Activated CD8-positive, alpha-beta memory T cell treated with anti-CD3 and anti-CD28 coated beads, Interleukin-2, amount 10 ng/mL, durations not matched to agents 7 days and 5 days (primary cell): ENCODE measurements around the gene PPP5C. TPM values are rescaled to one million over a fixed set of nuclear protein-coding genes. Genes with fewer than 3 reads are reported as not detected.
"Not testable (repeated sequence)": the region's sequence is repeated elsewhere in the genome, so short reads cannot be mapped to it uniquely, and the experiment has no call there.

Experiments
- ATAC-seq: fragments of 150-1000 bp; cut with Tn5 transposase; one replicate; pipeline ENCODE4 v1.10.0; 2021; ENCODE audit warnings: moderate library complexity
- CTCF ChIA-PET: fragments of 350-600 bp; sonication (Branson Sonifier 250); formaldehyde crosslinking; loops from one replicate; lab custom pipeline; 2021; ENCODE audit warnings: antibody characterized with exemption; lab: Charles Lee
- DNase-seq: peaks from one replicate; pipeline ENCODE4 v3.0.0-alpha.2; 2020
- H3K27ac Mint-ChIP-seq: one replicate; pipeline ENCODE4 v1.8.0; 2021; ENCODE audit warnings: mild to moderate bottlenecking, mixed read lengths
- H3K27me3 Mint-ChIP-seq: one replicate; pipeline ENCODE4 v1.8.0; 2021; ENCODE audit warnings: mixed read lengths
- H3K36me3 Mint-ChIP-seq: one replicate; pipeline ENCODE4 v1.8.0; 2021; ENCODE audit warnings: mild to moderate bottlenecking, mixed read lengths
- H3K4me1 Mint-ChIP-seq: one replicate; pipeline ENCODE4 v1.8.0; 2021; ENCODE audit warnings: mixed read lengths
- H3K4me3 Mint-ChIP-seq: one replicate; pipeline ENCODE4 v1.8.0; 2021; ENCODE audit warnings: mild to moderate bottlenecking, moderate library complexity, mixed read lengths
- H3K9me3 Mint-ChIP-seq: one replicate; pipeline ENCODE4 v1.8.0; 2022; ENCODE audit warnings: low read depth, mixed read lengths
- total RNA-seq, 2 experiments: library from RNA; stranded (reverse); gene quantifications; one replicate each; pipeline ENCODE4 v1.2.3, GENCODE V29; 2021

The PPP5C gene
- total RNA-seq, 2 experiments from 2014 or later: 99.2 to 110 TPM

GRCh38 chr19:46411925-46412649 lies 65.2 kb downstream of the PPP5C start:
- CTCF ChIA-PET: no interaction called here
- no peaks in the 10 kb centered on the region for H3K4me1 Mint-ChIP-seq

DNA sequence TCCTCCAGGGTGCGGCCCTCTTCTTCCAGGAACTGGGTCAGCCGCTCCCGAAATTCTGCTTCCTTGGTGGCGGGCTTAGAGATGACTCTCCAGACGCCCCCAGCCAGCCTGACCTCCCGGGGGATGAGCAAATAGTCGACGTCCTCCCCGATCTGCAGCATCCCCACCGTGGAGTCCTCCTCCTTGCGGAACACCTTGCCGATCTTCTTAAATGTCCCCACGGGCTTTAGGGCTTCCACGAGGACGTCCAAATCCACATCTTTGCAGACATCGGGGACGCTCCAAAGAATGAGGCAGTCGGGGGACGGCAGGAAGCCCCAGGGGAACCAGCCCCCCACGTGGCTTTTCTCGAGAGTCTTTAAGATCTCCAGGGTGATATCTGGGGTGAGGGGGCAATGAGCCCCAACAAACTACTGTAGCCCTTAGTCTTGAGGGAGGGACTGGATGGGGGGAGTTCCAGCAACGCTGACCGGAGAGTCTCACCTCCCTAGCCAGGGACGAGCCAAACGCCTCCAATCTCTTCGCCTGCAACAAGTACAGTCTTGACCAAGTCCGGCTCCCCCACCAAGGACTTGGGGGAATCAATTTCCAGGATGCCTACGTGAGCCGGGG lies 65.9 kb downstream of the PPP5C start:
- CTCF ChIA-PET: interaction anchor here (1.1 kb wide), 1 partner anchor 8 kb away, joined by 3 read pairs; no protein-coding TSS in a partner anchor
- H3K4me3 Mint-ChIP-seq: no peak overlapping the region
- no peak for ATAC-seq

More at GRCh38 chr19:46411925-46412649, 65.2 kb downstream of the PPP5C start:
- Mint-ChIP-seq H3K36me3 (no peaks in the 10 kb centered on the region), H3K27ac (no peak overlapping the region), H3K9me3 (no peaks in the 10 kb centered on the region), H3K27me3 (peaks cover 75% of the 10 kb centered on the region), H3K4me3 (no peak overlapping the region)
- ATAC-seq (no peak), DNase-seq (no peak)

GRCh38 chr19:46413262-46414031 lies 66.6 kb downstream of the PPP5C start, which contains the start of gene CCDC8:
Gene CCDC8, minus strand, starts transcription at chr19:46413564. Its CDS starts 754 bp downstream, at chr19:46412810.
- ATAC-seq (no peak), DNase-seq (no peak)
- Mint-ChIP-seq H3K27ac (no peak within 1 kb of the TSS), H3K27me3 (peaks cover 72% of the 10 kb centered on the region), H3K4me1 (no peaks in the 10 kb centered on the region), H3K36me3 (no peaks in the 10 kb centered on the region), H3K4me3 (no peak within 1 kb of the TSS), H3K9me3 (no peaks in the 10 kb centered on the region)
- CTCF ChIA-PET: interaction anchor here (1.1 kb wide), 1 partner anchor 9 kb away, joined by 3 read pairs; no protein-coding TSS in a partner anchor

More for the DNA sequence above, 65.9 kb downstream of the PPP5C start:
- Mint-ChIP-seq H3K36me3 (no peaks in the 10 kb centered on the region), H3K27ac (no peak overlapping the region), H3K9me3 (no peaks in the 10 kb centered on the region), H3K4me1 (no peaks in the 10 kb centered on the region), H3K27me3 (peaks cover 76% of the 10 kb centered on the region)
- no peak for DNase-seq

DNA sequence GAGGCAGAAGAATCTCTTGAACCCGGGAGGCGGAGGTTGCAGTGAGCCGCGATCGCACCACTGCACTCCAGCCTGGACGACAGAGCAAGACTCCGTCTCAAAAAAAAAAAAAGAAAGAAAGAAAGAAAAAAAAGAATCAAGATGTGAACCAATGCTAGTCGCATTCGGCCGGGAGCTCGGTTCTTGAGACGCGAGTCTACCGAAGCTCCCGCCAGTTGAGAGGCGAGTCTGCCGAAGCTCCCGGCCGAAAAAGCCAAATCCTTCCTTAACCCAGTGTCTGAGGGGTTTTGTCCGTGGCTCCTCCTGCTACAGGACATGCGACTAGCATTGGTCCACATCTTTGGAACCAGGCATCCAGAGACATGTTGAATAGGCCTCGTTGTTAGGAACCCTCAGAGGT lies 68.0 kb downstream of the PPP5C start:
- not testable (repeated sequence) for H3K4me1 Mint-ChIP-seq, H3K36me3 Mint-ChIP-seq, ATAC-seq, H3K27ac Mint-ChIP-seq, H3K4me3 Mint-ChIP-seq, H3K9me3 Mint-ChIP-seq, DNase-seq
- CTCF ChIA-PET: interaction anchor here (0.8 kb wide), 2 partner anchors 14 to 19 kb away, joined by 3 read pairs; no protein-coding TSS in a partner anchor
- peaks cover 76% of the 10 kb centered on the region for H3K27me3 Mint-ChIP-seq

GRCh38 chr19:46415804-46416709 lies 69.2 kb downstream of the PPP5C start:
- DNase-seq, H3K4me3 Mint-ChIP-seq, ATAC-seq, H3K4me1 Mint-ChIP-seq, H3K9me3 Mint-ChIP-seq, H3K36me3 Mint-ChIP-seq, H3K27ac Mint-ChIP-seq, CTCF ChIA-PET: not testable (repeated sequence)
- H3K27me3 Mint-ChIP-seq: peaks cover 69% of the 10 kb centered on the region

DNA sequence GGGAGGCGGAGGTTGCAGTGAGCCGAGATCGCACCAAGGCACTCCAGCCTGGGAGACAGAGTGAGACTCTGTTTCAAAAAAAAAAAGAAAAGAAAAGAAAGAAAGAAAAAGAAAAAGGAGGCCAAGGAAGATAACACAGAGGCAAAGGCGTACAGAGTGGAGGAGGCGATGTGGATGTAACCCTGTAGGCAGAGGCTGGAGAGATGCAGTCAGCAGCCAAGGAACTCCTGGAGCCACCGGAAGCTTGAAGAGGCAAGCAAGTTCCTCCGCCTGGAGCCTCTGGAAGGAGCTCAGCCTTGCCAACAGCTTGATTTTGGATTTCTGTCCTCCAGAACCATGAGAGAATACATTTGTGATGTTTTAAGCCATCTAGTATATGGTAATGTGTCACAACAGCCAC lies 73.2 kb downstream of the PPP5C start:
- H3K4me3 Mint-ChIP-seq: no peak overlapping the region
- DNase-seq (no peak), ATAC-seq (no peak)
- no peak overlapping the region for H3K27ac Mint-ChIP-seq
- CTCF ChIA-PET: no interaction called here
- H3K9me3 Mint-ChIP-seq: no peaks in the 10 kb centered on the region
- H3K27me3 Mint-ChIP-seq: peaks cover 60% of the 10 kb centered on the region
- H3K36me3 Mint-ChIP-seq: no peaks in the 10 kb centered on the region
- peaks cover 4% of the 10 kb centered on the region for H3K4me1 Mint-ChIP-seq

- Mint-ChIP-seq H3K27me3 (peaks cover 61% of the 10 kb centered on the region), H3K36me3 (no peaks in the 10 kb centered on the region), H3K4me3 (no peak overlapping the region), H3K9me3 (no peaks in the 10 kb centered on the region), H3K4me1 (peaks cover 16% of the 10 kb centered on the region), H3K27ac (no peak overlapping the region)
- DNase-seq (no peak), ATAC-seq (no peak)
- CTCF ChIA-PET: interaction anchor here (0.5 kb wide), 1 partner anchor 37 kb away, joined by 3 read pairs; no protein-coding TSS in a partner anchor
Observed at GRCh38 chr19:46422344-46422743, 75.5 kb downstream of the PPP5C start.

DNA sequence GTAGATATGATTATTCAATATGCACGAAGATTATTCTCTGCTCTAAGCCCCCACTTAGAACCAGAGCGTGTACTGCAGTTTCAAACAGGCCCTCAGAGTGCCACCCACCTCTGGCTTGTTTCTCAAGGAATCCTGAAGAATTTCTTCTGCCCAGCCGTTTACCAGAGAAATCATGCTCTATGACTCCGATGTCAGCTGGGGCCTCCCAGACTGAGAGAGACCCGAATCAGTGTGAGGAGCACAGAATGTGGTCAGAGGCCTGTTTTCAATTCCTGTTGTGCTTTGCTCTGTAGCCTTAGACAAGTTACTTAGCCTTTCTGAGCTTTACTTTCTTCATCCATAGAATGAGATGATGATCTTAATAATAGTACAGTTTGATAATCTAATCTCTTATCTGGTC lies 76.3 kb downstream of the PPP5C start:
- Mint-ChIP-seq H3K27me3 (peaks cover 65% of the 10 kb centered on the region), H3K4me1 (peaks cover 23% of the 10 kb centered on the region), H3K27ac (no peak overlapping the region), H3K9me3 (no peaks in the 10 kb centered on the region), H3K36me3 (no peaks in the 10 kb centered on the region), H3K4me3 (no peak overlapping the region)
- ATAC-seq (no peak), DNase-seq (no peak)
- CTCF ChIA-PET: interaction anchor here (0.8 to 2.5 kb wide), 2 partner anchors 28 to 66 kb away, joined by 3 to 9 read pairs; no protein-coding TSS in a partner anchor

GRCh38 chr19:46426035-46426505 lies 79.2 kb downstream of the PPP5C start:
- Mint-ChIP-seq H3K36me3 (no peaks in the 10 kb centered on the region), H3K9me3 (no peaks in the 10 kb centered on the region), H3K27me3 (peaks cover 83% of the 10 kb centered on the region), H3K4me1 (peaks cover 33% of the 10 kb centered on the region), H3K4me3 (no peak overlapping the region), H3K27ac (no peak overlapping the region)
- DNase-seq (no peak), ATAC-seq (no peak)
- CTCF ChIA-PET: interaction anchor here (0.7 to 1.8 kb wide), 3 partner anchors 16 to 61 kb away, joined by 3 to 5 read pairs (median 3); no protein-coding TSS in a partner anchor

GRCh38 chr19:46426506-46427162 lies 79.7 kb downstream of the PPP5C start:
- ATAC-seq (peak; percentile 23), DNase-seq (peak; percentile 54)
- H3K36me3 Mint-ChIP-seq: no peaks in the 10 kb centered on the region
- CTCF ChIA-PET: interaction anchor here (1.4 to 1.9 kb wide), 3 partner anchors 23 to 86 kb away, joined by 3 to 5 read pairs (median 4); no protein-coding TSS in a partner anchor
- peaks cover 86% of the 10 kb centered on the region for H3K27me3 Mint-ChIP-seq
- H3K4me3 Mint-ChIP-seq: peak overlapping the region; percentile 47
- H3K4me1 Mint-ChIP-seq: peaks cover 33% of the 10 kb centered on the region
- no peaks in the 10 kb centered on the region for H3K9me3 Mint-ChIP-seq
- H3K27ac Mint-ChIP-seq: no peak overlapping the region

DNA sequence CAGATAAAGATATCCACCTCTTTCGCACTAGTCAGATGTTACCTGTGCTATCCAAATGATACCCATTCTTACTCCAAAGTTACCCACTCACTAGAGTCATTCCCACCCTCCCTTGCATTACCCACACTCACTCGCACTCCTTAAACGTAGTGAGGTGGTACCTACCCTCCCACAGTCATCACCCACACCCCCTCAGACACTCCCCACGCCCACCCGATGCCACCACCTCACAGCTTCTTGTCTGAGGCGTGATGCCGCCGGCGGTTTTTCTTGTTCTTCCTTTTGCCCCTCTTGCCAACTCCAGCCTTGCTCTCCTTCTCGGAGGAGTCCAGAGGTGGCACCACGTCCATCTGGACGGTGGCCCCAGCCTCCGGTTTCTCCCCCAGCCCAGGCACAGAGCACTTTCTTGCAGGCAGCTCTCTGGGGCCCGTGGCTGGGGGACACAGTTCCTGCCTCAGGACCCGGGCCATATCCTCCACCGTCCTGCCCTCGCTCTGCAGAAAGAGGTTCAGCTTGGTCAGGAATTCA lies 80.7 kb downstream of the PPP5C start:
- CTCF ChIA-PET: interaction anchor here (0.6 to 1.9 kb wide), 2 partner anchors 85 to 96 kb away, joined by 4 read pairs; no protein-coding TSS in a partner anchor
- DNase-seq (no peak), ATAC-seq (no peak)
- Mint-ChIP-seq H3K36me3 (no peaks in the 10 kb centered on the region), H3K27ac (no peak overlapping the region), H3K9me3 (no peaks in the 10 kb centered on the region), H3K4me3 (no peak overlapping the region), H3K27me3 (peaks cover 84% of the 10 kb centered on the region), H3K4me1 (peaks cover 33% of the 10 kb centered on the region)
